Activated effector memory CD4-positive, alpha-beta T cell treated with anti-CD3 and anti-CD28 coated beads, Interleukin-2, amount 50 U/mL, for 16 hours (primary cell): ENCODE measurements around the gene KRT80.

Experiments used
- DNase-seq: peaks from one replicate; pipeline ENCODE4 v3.0.0-alpha.2; 2020

Gene KRT80

GRCh38 chr12:52126605-52127578 lies 64.9 kb downstream of the KRT80 start:
- no peak for DNase-seq

DNA sequence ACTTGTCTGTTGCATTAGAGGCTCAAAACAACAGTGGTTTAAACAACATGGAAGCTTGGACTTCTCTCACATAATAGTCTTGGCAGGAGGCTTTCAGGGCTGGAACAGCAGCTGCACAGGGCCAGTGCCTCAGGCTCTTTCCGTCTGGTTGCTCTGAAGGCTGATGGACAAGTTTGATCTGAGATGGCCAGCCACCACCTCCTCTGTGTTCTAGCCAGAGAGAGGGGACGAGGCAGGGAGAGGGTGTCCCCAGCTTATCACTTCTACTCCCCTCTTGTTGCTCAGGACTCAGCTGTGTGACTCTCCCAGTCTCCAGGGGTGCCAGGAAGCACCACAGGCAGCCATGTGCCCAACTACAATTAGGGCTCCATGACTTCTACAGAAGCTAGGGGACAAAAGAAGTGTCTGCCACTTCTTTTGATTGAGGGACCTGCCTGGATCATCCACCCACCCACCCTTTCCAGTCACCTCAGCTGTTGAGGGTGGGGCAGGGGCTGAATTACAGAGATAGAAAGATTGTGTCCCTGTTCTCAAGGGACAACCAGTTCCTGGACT lies 65.7 kb downstream of the KRT80 start:
- DNase-seq: no peak

DNA sequence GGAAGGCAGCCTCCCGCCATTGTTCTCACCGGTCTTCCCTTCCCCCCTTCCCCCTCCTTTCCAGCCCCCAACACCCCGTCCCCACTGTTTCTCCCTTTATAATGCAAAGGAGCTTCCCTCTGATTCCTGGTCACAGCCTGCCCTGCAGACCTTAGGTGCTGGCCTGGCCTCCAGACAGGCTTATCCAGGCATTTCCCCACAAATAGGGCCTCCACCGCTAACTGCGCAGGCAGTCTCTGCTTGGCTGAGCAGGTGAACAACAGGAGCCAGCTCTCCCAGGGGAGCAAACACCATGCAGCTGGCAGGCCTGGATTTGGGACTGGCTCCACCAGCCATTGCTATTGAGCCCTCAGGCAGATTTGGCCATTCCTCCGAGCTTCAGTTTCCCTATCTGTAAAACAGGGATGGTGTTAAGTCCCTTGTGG lies 66.3 kb downstream of the KRT80 start:
- DNase-seq: no peak

DNA sequence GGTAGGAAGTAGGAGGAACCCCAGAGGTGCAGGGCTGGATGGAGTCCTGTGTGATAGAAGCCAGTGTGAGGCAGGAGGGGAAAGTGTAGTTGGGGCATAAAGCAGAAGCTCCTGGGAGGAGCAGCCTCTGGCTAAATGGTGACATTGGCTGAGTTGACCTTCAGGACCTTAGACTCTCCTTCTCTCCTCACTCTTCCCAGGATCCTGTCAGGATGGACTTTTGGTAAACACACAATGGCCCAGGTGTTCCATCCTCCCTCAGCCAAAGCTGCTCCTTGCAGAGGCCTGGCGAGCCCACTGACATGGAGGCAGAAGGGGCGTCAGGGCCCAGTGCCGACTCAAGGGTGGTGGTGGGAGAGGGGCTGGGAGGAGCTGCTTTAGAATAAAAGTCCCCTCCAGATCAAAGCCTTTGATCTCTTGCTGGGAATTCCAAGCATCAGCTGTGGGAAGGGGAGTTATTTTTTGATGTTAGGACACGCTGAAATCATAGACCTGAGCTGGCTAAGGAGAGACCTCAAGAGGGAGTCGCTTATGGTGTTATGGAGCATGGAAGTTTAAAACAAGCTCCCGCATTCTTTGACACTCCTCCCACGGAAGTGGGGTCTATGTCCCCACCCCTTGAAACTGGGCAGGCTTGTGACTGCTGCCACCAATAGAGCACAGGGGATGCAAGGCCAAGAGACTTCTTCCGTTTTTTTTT lies 68.2 kb downstream of the KRT80 start:
- DNase-seq: no peak

- no peak for DNase-seq
Observed at GRCh38 chr12:52122904-52123303, 68.9 kb downstream of the KRT80 start.

- no peak for DNase-seq
Observed at GRCh38 chr12:52122540-52122871, 69.3 kb downstream of the KRT80 start.

DNA sequence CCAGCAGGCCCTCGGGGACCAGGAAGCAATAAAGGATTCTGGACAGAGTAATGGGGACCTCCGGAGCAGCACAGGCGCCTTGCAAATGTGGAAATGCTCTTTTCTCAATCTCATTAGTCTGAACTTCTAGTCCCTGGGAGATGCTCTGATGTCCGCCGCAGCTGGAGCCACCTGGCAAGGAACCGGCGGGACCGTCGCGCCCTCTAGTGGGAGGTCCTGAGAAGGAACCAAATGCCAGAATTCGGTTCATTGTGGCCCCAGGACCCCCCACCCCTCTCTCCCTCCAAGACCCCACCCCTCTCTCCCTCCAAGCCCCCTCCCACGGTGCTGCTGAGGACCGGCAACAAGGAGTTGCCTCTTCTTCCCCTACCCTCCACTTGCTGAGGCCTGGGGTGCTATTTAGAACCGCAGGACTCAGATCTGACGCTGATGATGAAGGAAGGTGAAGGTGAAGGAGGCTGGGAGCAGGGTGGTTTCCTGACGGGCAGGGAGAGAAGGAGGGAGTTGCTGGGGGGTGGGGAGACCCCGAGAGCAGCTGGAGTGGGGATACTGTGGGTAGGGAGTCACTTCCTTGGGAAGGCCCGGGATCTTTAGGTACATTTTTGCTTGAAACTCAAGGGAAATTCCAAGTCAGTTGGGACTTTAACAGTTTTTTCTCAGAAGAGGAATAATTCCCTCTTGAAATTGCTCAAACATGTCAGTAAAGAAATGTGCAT lies 69.8 kb downstream of the KRT80 start:
- peak; percentile 88 for DNase-seq

DNA sequence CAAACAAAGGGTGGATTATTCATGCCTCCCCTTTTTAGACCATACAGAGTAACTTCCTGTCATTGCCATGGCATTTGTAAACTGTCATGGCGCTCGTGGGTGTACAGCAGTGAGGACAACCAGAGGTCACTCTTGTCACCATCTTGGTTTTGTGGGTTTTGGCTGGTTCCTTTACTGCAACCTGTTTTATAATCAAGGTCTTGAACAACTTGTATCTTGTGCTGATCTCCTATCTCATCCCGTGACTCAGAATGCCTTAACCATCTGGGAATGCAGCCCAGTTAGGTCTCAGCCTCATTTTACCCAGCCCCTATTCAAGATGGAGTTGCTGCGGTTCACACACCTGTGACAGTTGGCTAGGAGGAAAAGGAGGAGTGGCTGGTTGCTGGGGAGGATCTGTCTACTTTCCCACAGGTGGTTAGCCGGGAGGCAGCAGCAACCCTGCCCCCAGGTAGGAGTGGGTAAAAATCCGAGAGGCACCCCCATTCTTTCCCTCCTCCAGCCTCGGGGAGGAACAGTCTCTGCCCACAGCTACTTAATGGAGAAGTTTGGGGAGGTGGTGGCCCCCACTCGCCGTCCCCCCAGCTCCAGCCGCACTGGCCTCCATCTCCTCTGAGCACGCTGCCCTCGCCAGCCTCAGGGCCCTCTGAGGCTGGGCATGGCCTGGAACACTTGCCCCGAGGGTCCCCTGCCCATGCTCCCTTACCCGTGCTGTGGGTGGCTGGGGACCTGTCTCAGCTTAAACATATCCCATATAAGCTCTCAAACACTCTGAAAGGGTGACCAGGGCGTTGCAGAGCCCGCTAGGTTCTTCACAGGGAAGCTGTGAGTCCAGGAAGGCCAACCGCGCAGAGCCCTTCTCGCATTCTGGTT lies 70.6 kb downstream of the KRT80 start:
- no peak for DNase-seq

DNA sequence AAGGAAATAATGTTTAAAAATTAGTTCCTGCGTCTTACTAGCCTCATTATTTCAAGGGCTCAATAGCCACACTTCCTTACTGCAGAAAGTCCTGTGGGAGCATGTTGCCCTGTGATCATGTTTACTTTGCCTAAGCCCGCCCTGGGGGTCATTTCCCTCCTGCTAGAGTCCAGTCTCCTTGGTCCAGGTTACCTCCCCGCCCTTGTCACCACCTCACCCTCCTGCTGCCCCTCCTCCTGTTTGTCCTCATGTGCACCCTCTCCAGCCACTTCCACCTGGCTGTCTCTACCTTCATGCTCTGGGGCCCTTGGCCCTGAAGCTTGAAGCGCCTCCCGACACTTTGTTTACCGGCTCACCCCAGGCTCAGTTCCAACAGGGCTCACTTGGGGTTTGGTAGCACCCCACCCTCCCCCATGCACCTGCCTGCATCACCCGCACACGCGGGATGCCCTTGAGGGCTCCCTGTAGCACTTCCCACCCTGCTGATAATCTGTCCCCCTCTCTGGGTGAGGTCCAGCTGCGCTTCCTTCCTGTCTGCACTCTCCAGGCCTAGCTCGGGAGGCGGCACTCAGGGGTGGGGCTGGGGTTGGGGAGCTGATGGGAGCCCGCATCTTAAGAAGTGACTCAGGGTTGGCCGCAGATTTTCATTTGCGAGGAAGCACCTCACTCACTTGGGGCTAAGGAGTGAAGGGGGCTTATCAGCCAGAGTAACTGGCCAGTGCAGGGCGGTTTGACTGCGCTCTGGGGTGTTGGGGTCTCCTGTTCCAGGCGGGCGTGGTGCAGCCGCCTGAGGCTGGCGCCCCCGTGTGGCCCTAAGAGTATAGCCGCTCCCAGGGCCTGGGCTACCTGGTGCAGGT lies 72.2 kb downstream of the KRT80 start:
- DNase-seq: peak; percentile 81
